C4-2B (cell line): ENCODE data around the gene PRH2.

Experiments
- CTCF ChIP-seq: fragments of 450-650 bp; conservative IDR thresholded peaks from 2 replicates; pipeline ENCODE4 v1.5.1; 2017; ENCODE audit warnings: mild to moderate bottlenecking
- ZFX ChIP-seq: fragments of 450-650 bp; IDR thresholded peaks from 2 replicates; pipeline ENCODE4 v1.6.1; 2017

- TF ChIP-seq CTCF (no peak), ZFX (no peak)
These were observed 11.4 kb downstream of the PRH2 start for GRCh38 chr12:10940389-10940788.
